Bronchus fibroblast of lung (primary cell): ENCODE results near the gene TCF7L1. TPM values are rescaled to one million over a fixed set of nuclear protein-coding genes. Genes with fewer than 3 reads are reported as not detected.

Experiments
- total RNA-seq: library from RNA; depleted of rRNA; stranded (reverse); fragments of >200 nt; gene quantifications from 2 replicates; pipeline ENCODE4 v1.2.3, GENCODE V29; 2015

Gene TCF7L1
- 0.84 and 1.0 TPM in 2 replicates for total RNA-seq

GRCh38 chr2:85132834-85133637, at the start of gene TCF7L1:
TCF7L1 (plus strand) TSS chr2:85133392; CDS start chr2:85133685, 293 bp downstream.

DNA sequence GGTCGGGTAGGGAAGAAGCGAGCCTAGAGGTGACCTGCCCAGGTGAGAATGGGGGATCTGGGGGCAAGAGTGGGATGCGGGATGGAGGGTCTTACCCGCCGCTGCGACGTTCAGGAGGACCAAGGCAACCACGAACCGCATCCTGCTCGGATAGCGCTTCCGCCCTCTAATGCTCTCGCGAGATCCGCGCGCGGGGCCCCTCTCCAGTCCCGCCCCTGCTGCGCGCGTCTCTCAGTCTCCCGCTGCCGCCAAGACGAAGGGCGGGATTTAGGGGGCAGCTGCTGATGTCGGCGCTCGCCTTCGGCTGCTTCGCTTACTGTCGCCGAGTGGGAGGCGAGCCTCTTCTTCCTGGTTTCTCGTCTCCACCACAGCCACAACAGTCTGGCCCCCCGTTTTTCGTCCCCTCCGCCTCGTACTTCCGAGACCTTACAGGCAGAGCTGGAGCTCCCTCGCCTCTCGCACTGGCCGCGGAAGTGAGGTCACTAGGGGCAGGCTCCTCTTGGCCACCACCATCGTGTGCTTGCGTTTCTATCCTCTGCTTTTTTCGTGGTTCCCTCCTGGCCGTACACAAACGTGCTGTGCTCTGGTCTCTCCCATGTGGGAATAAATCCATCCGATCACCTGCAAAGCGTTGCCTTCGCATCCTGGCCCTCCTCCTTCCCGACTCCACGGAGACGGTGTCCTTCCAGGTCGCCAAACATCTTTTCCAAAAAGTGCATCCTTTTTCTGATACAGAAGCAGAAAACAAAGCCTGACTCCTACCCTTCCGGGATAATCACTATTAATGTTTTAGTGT, 194.8 kb downstream of the TCF7L1 start, which contains the start of gene TGOLN2:
Gene TGOLN2, minus strand, starts transcription at position 168 of the 796 bp plus-strand sequence. Its CDS starts 27 bp downstream, at position 141.

DNA sequence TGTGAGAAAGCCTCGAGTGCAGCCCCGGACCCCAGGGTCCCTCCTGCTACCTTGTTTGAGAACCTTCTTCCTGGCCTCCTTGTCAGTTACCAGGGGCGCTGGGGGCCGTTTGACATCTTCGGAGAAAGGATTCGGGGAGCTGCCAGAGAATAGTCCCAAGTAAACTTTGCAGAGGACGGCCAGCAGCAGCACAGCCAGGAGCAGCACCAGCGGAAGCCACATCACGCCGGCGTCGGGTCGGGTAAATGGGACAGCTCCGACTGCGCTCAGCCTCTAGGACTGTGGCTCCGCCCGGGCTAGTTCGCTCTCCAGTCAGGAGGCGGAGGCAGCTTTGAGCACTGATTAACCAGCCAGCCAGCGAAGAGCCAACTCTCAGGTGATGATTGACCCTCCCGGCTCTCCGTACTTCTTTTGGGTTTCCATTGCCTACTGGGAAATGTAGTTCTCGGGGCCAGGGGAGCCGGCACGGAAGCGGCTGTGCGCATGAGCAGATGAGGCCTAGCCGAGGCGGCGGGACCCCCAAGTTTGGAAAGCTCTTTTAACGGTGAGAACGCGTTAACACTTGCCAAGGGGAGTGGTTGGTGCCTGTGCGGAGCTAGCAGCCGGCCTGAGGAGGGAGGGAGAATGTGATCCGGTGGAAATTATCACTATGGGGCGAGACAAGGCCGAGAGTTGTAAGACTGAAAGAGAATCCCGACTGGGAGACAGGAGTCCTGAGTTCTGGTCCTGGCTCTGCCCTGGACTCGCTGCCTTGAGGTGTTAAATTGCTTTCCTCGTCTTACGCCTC, 221.3 kb downstream of the TCF7L1 start, which contains the start of the genes ELMOD3 and RETSAT:
Gene ELMOD3, plus strand, starts transcription at position 484 of the 787 bp plus-strand sequence. CDS start 2,430 bp downstream, outside the sequence.
Gene RETSAT, minus strand, starts transcription at position 243 of the 787 bp plus-strand sequence. Its CDS starts 21 bp downstream, at position 222.

Other genes with a start within 250 kb of the TCF7L1 start
- 16,273 and 17,426 TPM in 2 replicates for gene TMSB10, start 227.7 kb upstream of the TCF7L1 start, total RNA-seq
- gene KCMF1, start 162.2 kb upstream of the TCF7L1 start, total RNA-seq: 32.0 and 33.1 TPM in 2 replicates
- gene TGOLN2, start 194.6 kb downstream of the TCF7L1 start, total RNA-seq: 50.2 and 55.0 TPM in 2 replicates
- 33.5 and 39.2 TPM in 2 replicates for gene RETSAT, start 221.1 kb downstream of the TCF7L1 start, total RNA-seq
- gene ELMOD3, start 221.4 kb downstream of the TCF7L1 start, total RNA-seq: 11.3 and 12.9 TPM in 2 replicates